Measurements from ENCODE around the gene AIFM3.
"Not testable (repeated sequence)": the region's sequence is repeated elsewhere in the genome, so short reads cannot be mapped to it uniquely, and the experiment has no call there.

The AIFM3 gene

DNA sequence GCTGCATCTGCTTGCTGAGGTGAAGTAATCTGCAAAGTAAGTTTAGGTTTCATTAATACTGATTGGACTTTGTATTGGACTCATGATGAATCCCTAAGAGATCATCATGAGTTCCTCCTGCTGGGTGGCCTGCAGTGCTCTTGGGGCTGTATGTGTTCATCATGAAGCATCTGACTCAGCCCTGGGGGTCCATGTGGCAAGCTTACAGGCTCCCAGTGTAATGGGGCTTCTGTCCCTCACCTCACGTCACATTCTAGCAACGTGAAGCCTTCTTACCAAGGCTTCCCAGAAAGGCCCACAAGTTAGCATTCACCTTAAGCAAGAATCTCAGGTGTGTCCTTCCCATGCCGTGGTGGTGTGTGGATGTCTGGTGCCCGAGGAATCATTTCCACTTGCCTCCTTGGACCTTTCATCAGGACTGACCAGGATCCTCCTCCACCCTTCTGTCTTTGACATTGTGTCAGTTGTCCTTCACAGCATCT, 26.1 kb upstream of the AIFM3 start:
- DNase-seq (ENCODE audit: low read depth), result no peak

DNA sequence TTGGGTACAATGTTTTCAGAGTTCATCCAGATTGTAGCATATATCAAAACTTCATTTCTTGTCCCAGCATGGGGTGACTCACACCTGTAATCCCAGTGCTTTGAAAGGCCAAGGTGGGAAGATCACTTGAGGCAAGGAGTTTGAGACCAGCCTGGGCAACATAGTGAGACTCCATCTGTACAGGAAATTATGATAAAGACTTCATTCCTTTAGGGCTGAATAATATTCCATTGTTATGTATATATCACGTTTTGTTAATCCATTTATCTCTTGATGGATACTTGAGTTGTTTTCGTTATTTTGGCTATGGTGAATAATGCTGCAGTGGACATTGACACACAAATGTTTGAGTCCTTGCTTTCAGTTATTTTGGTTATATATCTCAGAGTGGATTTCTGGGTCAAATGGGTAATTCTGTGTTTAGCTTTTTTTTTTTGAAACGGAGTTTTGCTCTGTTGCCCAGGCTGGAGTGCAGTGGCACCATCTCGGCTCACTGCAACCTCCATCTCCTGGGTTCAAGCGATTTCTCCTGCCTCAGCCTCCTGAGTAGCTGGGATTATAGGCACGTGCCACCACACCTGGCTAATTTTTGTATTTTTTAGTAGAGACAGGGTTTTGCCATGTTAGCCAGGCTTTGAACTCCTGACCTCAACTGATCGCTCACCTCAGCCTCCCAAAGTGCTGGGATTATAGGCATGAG, 24.7 kb upstream of the AIFM3 start:
- not testable (repeated sequence) for DNase-seq (ENCODE audit: low read depth)

DNA sequence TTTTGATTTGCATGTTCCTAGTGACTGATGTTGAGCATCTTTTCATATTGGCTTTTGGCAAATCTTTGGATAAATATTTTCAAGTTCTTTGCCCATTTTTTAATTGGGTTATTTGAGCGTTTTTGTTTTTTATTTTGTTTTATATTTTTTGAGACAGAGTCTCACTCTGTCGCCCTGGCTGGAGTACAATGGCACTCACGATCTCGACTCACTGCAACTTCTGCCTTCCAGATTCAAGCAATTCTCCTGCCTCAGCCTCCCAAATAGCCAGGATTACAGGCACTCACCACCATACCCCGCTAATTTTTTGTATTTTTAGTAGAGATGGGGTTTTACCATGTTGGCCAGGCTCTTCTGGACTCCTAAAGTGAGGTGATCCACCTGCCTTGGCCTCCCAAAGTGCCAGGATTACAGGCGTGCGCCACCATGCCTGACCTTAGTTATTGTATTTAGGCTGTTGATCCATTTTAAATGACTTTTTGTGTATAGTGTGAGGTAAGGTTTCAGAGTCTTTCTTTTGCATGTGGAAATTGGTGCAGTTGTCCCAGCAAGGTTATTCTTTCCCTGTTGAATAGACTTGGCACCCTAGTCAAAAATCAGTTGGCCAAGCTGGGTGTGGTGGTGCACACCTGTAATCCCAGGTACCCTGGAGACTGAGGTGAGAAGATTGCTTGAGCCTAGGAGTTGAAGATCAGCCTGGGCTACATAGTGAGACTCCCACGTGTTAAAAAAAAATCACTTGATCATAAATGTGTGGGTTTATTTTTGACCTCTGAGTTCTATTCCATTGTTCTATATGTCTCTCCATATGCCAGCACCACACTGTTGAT, 23.7 kb upstream of the AIFM3 start:
- no peak for DNase-seq (ENCODE audit: low read depth)

DNA sequence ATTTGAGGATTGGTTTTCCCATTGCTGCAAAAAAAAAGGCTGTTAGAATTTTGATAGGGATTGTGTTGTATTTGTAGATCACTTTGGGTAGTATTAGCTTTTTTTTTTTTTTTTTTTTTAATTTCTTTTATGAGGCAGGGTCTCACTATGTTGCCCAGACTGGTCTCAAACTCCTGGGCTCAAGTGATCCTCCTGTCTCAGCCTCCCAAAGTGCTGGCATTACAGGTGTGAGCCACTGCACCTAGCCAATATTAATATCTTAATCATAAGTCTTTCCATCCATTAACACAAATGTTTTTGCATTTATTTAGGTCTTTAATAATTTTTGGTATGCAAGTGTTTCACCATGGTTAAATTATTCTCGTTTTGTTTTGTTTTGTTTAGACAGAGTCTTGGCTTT, 23.0 kb upstream of the AIFM3 start:
- no peak for DNase-seq (ENCODE audit: low read depth)

DNA sequence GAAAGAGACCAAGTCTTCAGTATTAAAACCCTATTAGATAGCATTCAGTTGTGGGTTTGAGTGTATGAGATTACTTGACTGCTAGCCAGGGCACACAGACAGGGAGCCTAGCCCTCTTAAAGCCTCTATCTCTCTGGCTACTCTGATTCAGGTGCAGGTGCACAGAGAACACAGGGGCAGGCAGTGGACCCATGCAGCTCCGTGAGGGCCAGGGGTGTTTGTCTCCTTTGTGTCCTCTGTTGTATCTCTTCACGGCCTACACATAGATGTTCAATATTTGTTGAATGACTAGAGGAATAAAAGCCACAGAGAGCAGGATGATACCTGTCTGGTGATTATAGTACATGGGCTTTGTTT, 21.5 kb upstream of the AIFM3 start:
- DNase-seq (ENCODE audit: low read depth), result no peak

DNA sequence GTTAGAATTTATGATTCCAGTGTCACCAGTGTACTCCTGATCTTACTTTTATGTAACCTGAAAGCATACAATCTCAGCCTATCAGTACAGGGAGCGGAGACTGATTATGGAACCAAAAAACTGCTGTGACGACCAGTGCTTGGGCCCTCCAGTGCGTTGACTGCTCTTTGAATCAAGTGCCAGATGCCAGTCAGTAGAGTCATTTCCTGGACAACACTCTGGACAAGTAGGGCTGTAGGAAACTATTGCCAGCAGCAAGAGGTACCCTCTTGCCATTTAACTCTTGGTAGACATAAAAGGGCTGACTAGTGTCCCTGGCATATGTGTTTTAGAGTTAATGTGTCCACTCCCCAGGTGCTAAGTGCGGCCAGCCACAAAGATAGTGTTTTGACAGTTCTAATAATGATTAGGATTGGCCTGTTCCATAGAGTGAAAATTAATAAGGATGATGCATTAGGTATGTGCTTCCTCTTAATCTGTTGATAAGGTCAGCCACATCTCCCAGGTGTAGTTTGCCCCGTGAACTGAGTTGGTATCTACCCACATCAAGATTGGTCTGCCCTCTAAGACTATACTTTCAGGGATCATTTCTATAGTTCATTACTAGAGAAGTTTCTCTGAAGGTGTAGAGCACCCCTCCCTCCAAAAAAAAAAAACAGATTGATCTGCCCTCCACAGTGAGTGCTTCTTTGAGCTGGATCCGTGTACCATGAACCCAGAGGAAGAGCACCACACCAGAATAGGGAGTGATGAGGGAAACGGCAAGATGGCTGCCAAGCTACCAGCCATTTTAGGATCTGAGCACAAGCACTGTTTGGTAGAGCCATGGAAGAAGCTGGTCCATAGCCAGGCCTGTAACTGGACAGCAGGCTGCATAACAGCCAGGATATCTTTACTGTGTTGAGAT, 20.7 kb upstream of the AIFM3 start:
- no peak for DNase-seq (ENCODE audit: low read depth)

DNA sequence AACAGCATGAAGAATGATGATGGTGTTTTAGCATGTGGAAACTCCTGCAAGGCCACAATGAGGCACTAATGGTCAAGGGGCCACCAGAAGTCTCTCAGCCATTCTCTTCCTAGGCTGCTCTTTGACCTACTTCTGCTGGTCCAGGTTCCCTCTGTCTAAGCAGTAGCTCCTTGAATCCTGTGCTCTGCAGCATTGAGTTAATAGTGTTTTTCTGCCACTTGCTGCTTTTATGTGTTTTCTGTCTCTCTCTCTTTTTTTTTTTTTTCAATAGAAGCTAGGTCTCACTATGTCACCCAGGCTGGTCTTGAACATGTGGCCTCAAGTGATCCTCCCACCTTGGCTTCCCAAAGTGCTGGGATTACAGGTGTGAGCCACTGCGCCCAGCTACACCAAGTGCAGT, 20.1 kb upstream of the AIFM3 start:
- no peak for DNase-seq (ENCODE audit: low read depth)

DNA sequence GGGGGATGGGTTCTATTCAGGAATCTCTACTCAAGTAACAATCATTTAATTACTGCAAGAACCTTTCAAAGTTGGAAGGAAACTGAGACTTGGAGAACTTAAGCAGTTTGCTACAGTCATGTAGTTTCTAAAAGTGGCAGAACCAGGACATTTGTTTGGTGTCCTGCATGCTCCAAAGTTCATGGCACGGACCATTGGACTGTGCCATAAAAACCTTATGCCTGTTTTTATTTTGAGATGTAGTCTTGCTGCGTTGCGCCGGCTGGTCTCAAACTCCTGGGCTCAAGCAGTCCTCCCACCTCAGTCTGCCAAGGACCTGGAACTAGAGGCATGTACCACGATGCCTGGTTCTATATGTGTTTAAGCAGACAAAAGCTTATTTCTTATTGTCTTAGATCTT, 18.6 kb upstream of the AIFM3 start:
- no peak for DNase-seq (ENCODE audit: low read depth)

DNA sequence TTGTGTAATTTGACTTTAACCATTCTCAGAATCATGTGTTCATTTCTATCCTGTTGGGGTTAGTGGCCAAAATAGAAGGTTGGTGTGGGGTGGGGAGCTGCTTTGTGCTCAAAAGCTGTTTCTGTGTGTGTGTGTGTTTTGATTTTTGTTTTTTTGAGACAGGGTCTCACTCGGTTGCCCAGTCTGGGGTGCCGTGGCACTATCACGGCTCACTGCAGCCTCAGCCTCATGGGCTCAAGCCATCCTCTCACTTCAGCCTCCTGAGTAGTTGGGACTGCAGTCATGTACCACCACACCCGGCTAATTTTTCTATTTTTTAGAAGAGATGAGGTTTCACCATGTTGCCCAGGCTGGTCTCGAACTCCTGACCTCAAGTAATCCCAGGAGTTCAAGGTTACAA, 18.1 kb upstream of the AIFM3 start:
- no peak for DNase-seq (ENCODE audit: low read depth)

DNA sequence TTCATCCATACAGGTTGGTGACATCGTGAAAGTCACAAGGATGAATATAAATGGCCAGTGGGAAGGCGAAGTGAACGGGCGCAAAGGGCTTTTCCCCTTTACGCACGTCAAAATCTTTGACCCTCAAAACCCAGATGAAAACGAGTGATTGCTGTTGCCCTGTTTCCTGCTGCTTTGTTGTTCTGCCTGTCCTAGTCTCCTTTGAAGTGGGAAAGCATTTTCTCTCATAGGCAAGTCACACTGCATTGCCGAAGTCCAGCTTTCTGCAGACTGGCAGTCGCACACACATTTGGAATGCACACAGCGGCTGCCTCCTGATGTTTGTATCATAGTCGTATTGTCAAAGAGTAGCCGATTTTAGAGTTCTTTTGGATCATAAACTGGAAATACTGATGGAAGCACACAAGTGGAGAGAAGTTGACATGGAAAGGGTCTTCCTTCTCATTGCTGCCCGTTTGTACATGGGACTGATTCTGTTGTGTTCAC, 17.3 kb upstream of the AIFM3 start:
- no peak for DNase-seq (ENCODE audit: low read depth)

DNA sequence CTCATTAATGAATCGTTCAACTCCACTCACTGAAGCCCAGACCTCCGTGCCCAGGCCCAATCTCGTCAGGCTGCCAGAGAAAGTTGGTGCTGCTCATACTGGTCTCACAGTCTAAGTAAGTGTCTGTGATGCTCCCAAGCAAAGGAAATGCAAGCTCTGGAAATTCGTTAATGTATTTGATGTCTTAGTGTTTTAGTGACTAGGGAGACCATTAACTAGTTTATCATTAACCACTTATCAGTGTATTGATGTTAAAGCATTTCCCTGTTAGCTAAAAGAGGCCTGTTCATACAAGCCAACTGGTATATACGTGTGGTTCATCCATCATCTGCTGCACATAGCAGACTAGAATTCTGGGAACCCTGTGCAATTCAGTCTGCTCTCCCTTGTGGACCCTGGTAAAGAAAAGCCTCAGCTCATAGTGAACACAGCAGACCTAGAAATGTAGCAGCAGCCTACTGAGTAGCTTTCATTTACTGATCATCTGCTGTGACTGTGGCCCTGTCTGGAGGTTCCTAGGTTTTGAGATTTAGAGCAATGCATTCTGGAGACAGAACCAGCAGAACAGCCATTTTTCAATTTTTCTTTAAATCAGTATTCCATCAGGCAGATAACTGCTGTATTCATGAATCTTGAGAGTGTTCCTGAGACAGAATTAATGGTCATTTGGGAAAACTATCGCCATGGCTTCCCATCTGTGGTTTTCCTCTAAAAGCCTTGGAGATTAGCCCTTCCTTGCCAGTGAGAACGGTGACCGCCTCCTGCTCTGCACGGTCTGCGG, 15.7 kb upstream of the AIFM3 start:
- DNase-seq (ENCODE audit: low read depth), result no peak

DNA sequence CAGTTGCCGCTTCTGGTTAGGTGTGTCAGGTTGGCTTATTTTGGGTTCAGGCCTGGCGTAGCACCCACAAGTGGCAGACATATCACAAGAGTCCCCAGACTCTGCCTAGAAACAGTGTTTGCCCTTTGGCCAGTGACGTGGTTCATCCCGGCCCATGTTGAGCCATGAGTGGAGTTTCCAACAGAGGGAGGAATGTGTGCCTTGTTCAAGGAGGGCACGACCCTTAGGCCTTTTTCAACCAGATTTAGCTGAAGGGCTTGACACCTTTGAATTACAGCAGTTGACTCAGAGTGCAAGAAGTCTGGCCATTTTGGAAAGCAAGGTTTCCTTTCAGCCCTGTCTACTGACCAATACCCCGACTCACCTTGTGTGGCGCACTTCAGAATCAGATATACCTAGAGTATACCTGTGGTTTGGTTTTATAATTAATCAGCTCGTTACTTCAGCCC, 15.1 kb upstream of the AIFM3 start:
- no peak for DNase-seq (ENCODE audit: low read depth)

DNA sequence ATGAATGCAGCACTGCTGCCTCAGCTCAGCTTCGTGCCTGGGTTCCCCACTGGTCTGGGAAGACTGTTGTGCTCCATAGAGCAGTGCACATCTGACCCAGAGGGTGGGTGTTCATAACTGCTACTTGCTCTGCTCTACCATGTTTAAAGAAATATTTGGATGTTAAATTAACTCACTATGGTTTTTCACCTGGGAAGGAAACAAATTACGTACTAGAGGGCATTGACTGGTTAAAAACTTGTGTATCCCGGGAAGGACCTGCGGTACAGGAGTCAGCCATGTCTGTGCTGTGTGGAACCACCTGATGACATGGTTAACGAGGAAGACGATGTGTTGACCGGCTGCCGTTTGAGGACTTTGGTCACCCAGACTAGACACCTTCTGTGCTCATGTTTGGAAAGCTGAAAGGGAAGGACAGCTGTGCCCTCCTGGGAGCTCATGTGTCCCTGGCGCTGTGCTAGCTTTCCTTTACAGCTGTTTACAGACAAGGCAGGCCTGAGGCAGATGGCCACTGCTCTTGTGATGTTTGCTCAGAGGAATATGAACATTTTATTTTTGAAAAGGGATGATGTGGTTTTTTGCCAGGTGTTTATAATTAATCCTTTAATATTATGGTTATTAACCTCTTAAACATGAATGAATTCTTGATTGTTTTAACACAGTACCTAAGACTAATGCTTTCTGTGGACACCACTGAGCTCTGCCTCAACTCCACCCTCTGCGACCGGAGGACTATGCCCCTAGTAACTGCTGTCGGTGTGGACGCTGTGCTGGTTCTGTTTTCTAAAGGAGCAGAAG, 14.3 kb upstream of the AIFM3 start:
- DNase-seq (ENCODE audit: low read depth), result no peak

DNA sequence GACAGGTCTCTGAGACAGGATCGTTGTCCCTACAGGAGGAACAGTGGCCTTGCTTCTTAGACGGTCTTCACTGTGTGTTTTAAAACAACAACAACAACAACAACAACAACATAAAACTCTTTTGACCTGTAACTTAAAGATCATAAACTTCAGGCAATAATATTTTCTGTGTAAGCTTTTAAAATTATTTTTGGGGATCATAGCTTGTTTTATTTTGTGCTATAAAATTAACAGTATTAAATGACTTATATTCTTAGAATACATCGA, 13.8 kb upstream of the AIFM3 start:
- no peak for DNase-seq (ENCODE audit: low read depth)

DNA sequence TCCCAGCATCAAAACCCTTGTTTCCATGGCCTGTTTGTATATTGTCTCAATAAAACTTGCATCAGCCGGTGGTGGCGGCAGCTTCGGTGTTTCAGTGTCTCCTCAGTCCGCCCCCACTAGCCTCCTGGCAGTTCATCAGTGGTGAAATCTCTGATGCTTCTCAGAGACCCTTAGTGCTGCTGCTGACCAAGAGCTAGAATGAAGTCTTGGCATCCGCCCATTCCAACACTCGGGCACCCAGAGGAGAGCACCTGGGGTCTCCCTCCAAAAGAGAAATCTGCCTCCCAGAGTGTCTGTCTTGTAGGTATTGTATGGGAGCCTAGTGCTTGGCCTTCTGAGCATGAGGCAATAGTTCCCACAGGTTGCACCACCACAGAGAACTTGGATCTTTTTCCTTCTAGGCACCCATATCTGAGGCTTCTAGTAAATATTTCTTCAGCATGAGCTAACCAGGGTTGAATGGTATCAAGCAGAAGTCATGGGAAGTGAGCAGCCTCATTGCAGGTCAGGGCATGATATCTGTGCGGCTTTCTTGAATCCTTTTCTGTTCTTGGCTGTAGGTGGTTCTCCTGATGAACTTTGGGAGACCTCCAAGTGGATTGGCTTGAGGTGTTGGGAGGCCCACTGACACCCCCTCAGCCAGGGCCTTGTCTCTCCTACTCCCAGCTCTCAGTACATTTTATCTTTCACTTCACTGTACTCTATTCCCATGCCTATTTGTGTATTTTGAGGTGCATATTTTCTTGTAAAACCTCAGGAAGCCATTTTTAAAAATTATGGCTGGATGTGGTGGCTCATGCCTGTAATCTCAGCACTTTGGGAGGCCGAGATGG, 13.2 kb upstream of the AIFM3 start:
- no peak for DNase-seq (ENCODE audit: low read depth)

DNA sequence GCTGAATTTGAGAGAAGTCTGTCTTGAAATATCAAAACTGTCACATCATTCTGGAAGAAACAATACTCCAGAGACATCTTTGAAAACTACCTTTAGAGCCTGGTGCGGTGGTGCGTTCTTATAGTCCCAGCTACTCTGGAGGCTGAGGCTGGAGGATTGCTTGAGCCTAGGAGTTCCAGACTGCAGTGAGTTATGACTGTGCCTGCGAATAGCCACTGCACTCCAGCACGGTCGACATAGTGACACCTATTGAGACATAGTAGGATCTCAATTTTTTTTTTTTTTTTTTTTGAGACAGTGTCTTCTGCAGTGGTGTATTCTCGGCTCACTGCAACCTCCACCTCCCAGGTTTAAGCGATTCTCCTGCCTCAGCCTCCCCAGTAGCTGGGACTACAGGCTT, 11.5 kb upstream of the AIFM3 start:
- no peak for DNase-seq (ENCODE audit: low read depth)

DNA sequence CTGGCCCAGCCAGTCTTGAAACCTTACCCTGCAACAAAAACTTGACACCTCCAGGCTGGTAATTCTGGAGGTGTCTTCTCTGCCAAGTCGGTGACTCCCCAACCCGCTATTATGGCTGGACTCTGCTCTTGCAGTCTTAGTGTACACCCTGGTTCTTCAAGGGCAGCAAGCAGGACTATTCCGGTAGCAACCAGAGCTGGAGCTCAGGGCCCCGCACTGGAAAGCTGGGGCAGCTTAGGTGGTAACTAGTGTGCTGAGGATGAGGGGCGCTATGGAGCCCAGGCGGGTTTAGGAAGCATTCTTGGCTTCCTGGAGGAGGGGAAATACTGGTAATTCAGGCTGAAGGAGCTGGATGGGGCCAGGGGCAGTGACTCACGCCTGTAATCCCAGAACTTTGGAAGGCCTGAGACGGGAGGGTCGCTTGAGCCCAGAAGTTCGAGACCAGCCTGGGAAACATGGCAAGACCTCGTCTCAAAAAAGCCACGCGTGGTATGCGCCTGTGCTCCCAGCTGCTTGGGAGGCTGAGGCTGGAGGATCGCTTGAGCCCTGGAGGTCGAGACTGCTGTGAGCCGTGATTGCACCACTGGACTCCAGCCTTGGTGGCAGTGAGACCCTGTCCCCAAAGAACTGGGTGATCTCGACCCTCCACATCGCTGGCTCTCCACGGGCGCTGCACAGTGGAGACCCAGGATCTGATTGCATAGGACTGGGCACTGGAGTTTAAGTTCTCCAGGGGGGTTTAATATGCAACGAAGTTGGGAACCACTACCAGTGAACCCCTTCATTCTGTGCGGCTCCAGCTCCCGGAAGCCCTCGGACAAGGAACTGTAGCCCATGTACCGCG, 10.6 kb upstream of the AIFM3 start:
- DNase-seq (ENCODE audit: low read depth), result no peak

DNA sequence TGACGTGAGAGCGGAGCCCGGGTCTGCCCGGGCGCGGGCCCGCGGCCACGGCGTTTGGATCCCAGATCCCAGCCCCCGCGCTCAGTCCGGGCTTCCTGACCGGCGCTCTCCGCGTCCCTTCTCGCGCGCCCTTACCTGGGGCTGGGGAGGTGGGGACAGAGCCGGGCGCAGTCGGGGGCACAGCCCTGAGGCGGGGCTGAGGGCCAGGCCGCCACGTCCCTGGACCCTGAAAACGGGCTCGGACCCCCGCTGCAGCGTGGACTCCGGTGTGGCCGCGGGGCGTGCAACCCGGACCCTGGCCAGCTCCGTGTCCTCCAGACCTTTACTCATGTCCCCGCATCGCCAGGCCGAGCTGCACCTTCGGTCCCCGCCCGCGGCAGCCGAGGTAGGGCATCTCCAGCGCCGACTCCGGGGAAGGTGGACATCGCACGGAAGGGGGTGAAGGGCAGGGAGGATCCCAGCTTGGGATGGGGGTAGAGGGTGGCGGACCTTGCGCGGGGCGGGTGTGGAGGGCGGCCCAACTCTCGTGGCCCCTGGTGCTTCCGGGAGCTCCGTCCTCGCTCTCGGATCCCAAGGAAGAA, 9.9 kb upstream of the AIFM3 start:
- DNase-seq (ENCODE audit: low read depth), result no peak
